NCI-H2196 (cell line): ENCODE results near the gene JARID2.

Experiments used
- DNase-seq: peaks from one replicate; lab custom pipeline; 2025; ENCODE audit not compliant: unreplicated experiment; lab: John Stamatoyannopoulos, UW

The JARID2 gene

DNA sequence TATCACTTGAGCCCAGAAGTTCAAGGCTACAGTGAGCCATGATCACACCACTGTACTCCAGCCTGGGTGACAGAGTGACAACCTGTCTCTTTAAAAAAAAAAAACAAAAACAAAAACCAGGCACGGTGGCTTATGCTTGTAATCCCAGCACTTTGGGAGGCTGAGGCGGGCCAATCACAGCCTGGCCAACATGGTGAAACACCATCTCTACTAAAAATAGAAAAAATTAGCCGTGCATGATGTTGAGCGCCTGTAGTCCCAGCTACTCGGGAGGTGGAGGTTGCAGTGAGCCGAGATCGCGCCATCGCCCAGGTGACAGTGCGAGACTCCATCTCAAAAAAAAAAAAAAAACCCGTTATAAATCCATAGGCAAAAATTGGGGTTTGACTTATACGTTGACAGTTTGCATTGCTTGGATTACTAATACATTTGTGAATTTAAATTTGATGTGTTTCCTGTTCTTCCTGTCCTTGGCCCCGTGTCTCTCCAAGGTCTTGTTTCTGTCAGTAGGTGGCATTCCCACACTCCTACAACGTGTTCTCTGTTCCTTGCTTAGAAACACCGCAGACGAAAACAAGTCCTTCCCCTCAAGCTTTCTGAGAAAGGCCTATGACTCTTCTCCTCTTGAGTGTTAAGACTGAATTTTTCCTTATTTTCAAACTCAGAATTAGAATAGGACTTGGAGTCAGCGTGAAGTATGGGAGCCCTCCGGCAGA, 269.9 kb downstream of the JARID2 start:
- DNase-seq, result no peak

DNA sequence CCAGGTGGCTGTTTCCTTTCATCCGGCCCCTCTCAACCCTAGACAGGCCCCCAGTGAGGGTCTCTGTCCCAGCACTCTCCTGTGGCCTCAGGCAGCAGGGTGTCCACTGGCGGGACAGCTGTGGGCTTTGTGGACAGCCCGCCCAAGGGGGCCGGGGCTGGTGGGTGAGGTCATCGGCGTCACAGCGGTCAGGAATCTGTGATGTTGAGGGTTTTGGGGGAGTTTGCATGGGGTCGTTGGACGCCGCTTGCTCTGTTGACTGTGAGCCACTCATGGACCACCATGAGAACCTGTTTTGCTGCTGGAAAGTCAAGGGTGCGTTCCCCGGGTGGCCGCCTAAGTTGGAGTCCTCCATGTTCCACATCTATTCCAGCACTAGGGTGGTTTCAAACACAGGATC, 270.5 kb downstream of the JARID2 start:
- no peak for DNase-seq

DNA sequence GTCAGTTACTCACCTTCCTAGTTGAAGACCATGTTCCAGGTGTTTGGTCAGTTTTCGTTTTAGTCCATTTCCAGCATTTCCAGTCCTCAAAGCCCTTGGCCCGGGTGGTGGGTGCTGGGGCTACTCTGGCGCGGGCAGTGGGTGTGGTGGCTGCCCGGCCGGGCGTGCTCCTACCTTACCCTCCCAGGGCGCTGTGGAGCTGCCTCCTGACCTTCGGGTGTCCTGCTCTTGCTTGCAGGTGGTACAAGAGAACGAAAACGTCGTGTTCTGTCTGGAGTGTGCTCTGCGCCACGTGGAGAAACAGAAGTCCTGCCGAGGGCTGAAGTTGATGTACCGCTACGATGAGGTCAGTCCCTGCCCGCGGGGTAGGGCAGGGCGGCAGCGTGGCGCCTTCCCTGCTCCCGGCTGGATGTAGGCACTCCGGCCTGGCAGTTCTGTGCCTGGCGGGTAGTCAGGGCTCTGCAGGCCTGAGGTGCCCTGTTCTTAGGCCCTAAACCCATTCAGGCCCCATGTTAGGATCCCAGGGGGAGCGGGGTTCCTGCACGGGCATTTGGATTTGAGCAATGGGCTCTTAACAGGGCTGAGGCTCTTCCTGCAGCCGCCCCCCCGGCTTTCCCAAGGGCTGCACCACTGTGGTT, 271.2 kb downstream of the JARID2 start:
- no peak for DNase-seq

DNA sequence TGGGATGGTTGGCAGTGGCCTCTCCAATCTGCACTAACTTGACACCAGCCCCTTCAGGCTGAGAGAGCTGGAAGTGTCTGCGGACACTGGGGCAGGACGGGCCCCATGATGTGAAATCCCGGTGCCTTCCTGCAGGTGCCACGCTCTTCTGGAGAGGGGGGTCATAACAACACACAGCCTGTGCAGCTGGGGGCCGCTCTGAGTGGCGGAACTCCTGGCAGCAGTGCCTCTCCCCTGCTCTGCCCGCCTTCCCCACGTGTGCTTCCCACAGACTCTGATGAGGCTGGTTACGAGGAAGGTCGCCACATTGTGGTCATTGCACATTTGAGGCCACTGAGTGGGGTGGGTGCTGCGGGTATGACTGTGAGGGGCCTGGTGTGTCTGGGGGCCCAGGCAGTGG, 271.7 kb downstream of the JARID2 start:
- DNase-seq, result no peak

DNA sequence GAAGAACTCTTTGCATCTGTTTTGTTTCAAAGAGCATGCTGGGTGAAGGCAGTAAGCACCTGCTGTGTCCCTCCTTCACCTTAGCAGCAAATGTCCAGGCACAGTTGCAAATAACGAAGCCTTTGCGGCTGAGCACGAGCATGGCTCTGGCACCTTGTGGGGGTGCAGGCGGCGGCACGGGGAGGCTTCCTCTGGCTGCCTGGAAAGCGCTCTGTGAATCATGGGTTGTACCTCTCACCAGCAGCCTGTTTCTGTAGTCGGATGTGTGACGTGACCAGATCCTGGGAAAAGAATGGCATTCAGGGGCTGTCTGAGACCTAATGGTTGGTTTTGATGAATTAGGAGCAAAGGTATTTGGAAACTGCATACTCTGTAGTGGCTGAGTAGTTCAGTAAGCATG, 272.2 kb downstream of the JARID2 start:
- DNase-seq, result no peak

DNA sequence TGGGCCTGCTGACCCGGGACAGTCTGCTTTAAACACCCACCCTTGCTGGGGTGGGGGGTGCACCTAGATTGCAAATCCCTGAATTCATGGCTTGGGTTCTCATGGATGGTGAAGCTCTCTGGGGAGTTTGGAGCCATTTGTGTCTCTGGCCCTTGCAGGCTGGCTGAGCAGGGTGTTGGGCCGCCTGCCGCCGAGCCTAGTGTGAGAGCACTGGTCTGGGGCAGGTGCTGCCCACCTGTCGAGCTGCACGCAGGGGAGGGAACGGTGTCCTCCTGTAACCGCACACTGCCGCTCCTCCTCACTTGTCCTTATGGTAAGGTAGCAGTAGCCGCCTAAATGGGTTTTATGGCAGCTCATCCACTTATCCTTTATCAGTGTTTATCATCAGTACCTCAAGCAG, 273.0 kb downstream of the JARID2 start:
- DNase-seq, result no peak

DNA sequence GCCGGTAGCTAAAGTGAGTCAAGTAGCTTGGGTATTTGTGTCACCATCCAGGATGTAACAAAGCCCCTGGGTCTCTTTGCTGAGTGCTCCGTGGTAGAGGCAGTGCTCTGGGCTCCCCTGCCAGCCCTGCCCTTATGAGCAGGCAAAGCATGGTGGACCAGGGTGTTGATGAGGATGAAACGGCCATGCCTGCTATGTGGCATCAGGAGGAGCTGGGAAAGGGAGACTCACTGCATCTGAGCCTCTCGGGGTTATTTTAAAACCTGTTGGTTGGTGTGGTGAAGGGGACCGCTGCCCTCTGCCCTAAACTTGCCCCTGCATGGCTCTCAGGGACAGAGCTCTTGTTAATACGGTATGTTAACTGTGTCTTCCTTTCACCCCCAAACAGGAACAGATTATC, 273.8 kb downstream of the JARID2 start:
- DNase-seq, result no peak

DNA sequence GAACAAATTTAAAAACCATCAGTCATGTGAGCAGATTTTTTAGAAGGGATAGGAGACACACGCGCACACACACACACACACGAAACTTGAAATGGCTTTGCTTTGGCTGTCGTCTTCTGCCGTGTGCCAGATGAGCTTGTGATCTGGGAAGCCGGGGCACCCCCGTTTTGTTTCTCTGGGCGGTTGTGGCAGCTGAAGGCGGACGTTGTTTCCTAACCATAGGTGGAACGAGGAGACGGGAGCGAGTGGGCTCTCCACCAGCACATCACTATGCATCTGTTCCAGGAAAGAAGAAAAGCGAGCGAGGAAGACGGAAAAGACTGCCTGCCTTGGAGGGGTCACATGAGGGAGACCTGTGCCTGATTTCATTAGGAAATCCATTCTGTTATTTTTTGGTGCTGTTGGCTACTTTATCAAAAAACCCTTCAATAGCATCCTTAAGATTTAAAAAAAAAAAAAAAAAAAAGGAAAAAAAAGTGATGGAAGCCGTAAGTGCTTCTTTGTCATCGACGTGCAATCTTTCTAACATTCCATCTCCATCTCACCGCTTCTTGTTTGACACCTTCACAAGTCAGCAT, 274.8 kb downstream of the JARID2 start:
- no peak for DNase-seq

DNA sequence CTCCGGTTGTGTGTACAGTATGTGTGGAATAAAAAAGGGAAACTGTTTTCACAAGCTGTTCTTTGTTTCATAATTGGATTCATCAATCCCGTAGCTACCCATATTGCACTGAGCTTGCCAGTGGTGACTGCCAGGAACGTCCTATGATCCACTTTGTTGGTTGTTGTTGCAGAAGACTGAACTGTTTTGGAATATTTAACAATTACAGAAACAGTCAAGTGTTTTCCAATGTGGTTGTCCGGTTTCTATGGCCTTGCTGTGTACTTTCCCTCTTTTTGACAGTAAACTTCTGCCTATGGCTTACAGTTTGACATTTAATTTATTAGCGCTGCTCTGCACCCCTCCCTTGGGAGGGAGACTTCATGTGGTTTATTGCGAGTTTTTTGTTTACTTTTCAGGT, 275.7 kb downstream of the JARID2 start:
- no peak for DNase-seq

DNA sequence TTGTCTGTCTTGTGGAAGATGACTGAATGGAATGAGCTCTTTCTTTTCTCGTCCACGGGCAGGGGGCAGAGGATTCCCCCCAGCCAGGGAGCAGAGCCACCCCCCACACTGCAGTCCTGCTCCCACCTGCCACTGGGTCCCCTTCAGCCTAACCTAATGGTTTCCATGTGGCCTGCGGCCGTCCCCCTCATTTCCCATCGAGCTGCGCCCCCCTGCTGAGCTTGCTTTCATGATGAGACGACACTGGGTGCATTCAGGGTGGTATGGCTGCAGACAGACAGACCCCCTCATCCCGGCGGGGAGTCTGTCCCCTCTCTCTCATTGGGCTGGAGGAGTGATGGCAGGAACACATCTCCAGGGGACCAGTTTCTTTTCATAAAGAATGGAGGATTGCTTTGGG, 276.2 kb downstream of the JARID2 start:
- DNase-seq, result no peak

DNA sequence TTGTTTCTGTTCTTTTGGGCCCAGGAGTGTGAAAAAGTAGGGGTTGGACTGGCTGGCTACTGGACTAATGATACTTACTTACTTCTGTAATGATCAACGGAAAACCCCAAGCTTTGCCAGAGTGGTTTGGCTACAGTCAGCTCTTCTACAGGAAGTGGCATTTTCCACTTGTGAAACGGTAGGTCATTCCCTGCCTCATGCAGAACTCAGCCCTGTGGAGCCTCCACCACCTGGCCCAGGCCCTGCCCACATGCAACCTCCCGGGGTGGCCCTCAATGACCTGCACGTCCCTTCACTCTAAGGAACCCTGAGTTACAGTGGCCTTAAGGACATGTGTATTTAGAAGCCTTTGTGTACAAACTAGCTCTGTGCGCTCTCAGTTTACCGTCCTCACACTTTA, 276.6 kb downstream of the JARID2 start:
- DNase-seq, result no peak

DNA sequence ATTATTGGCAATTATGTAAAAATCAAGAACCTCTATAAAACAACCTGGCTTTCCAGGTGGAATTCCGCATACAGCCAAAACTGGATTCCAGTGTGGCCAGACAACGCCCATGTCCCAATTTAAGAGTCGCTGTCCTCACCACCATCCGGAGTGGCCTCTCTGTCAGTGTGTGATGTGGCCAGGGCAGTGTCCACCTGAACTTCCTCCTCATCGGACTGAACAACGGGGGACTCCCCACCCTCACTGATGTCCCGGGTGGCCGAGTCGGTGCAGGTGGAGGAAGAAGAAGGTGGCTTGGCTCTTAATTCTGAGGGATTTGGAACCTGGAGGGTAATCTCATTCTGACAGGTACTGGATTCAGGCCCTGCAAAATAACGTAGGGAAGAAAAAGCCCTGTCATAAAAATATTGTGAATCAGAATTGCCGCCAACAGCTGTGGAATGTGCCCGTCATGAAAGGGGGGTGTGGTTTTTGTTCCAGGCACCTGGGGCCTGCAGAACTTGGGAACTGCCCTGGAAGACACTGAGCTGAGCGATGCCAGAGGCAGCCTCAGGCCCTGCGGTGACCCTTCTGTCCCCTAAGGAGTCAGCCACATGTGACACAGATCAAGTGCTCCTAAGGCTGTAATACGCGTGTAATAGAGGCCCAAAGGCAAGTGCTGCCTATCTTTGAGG, 277.1 kb downstream of the JARID2 start:
- DNase-seq, result no peak

DNA sequence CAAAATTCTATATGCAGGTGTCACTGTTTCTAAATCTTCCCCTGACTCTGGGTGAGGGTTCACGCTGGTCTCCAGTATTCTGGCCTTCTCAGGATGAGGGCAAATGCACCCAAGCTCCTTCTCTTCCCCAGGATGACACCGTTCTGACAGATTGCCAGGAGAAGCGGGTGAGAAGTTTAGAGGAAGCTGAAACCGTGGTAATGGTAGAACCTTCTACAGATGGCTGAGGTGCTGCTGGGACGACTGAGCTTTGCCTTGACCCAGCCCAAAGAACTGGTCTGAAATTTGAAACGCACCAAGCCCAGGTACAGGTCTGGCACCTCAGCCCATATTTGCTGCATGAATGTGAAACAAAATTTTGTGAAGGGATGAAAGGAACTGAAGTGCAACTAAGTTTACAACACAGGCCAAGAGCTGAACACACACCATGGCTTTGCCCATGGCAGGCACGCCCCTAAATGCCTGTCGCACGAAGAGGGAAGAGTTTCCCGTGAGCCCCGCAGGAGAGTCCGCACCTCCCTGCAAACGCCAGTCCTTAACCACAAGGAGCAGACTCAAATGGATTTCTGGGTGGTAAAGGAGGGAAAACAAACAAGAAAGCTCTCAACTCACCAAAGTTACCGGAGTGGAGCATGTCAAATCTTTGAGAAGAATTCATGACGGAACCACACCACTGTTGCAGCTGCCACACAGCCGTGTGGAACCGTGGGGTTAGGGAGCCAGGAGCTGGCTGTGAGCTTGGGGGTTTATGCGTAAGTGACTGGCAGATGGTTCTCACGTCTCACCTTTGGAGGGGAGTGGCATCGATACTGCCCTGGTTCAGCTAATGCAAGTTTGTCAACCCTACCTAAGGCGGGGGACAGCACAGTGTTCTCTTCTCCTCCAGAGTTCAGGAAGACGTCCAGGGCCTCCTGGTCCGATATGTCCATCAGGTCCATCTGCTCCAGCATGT, 278.1 kb downstream of the JARID2 start:
- no peak for DNase-seq

DNA sequence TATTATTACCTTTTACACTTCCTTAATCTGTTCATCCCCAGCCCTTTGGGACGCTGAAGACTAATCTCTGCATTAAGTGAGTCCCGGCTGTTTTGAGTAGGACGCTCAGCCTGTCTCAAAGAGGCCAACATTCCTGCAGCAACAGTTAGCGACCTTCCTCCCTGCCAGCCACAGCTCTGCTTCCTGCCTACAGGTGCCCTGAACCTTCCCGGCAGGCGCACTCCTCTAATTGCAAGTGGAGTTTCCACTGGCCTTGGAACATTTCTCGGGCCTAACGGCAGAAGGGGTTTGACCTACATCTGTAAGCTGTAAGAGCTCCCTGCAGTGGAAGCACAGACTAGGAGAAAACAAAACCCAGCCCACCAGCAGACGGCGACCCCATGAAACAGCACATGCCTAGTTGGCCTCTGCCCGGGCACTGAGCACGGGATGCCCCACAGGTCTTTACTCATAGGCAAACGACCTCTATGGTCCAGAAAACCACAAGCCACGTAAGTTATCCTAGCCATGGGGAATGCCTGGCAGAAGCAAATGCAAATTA, 279.1 kb downstream of the JARID2 start:
- no peak for DNase-seq

DNA sequence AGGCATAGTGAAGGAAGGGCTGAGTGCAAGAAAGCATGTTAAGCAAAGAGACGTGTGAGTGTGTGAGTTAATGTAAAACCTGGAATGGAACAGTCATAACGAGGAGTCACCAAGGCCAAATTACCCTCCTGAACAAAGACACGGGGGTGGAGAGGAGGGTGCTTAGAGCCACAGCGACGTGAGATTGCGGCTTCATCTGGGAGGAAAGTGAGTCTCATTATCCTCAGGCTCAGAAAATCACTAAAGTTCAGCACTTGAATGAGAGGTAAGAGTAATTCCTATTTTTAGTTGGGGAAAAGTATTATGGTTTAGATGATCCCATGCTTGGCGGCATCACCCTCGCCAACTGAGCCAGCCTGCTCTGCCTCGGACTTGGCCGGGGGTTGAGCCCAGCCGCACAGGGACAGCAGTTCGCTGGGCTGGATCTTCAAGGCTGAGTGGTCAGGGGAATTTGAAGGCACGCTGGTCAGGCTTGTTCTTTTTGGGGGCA, 280.4 kb downstream of the JARID2 start:
- no peak for DNase-seq

DNA sequence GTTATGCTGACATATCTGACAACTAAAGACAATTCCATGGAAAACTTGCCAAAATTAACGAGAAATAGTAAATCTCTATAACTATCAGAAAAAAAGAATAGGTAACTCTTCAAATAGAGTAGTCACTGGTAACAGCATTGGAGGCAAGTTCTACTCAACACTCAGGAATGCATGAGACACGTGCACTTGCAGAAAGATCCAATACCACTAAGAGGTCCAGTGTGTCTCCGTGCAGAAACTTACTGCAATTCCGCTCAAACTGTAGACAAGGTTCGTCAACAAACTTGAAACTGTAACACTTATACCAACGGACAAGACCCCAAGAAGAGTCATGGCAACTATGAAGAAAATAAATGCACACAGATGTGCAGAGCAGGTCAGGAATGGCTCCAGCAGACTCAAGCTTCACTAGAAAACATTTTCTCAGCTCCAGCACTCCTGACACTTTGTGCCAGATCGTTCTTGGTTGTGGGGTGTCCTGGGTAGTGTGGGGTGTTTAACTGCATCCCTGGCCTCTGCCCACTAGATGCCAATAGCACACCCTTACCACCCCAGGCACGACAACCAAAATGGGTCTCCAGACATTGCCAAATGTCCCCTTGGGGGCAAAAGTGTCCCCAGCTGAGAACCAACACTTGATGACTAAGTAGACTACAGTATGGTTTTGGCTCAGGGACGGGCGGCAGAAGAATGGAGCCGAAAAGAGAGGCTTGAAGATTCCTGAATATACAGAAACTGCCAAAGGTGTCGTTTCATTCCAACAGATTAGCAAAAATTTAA, 282.2 kb downstream of the JARID2 start:
- no peak for DNase-seq

DNA sequence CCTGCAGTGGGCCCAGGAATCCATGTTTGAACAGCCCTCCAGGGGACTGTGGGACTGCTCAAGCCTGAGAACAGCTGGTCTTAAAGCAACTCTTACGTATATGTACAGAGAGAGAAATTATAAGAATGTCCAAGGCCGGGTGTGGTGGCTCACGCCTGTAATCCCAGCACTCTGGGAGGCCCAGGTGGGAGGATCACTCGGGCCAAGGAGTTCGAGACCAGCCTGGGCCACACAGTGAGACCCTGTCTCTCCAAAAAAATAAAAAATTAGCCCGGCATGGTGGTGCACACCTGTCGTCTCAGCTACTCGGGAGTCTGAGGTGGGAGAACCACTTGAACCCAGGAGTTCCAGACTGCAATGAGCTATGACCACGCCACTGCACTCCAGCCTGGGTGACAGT, 283.0 kb downstream of the JARID2 start:
- DNase-seq, result no peak

DNA sequence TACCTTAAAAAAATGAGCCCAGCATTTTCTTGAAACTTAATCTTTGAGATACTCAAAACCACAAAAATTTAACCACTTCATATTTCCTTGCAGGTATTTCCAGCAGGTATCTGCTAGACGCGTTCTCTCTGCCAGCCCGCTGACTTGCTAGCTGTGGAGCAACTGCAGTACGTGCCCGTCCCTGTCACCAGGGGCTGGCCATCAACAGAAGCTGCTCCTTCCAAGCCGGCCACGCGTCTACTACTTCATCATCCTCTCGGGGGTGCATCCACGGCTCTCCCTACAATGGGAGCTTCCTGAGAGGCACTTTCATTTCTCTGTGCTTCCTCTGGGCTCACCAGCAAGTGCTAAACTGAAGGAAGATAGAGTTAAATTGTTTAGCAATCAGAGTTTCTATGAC, 284.5 kb downstream of the JARID2 start:
- no peak for DNase-seq

DNA sequence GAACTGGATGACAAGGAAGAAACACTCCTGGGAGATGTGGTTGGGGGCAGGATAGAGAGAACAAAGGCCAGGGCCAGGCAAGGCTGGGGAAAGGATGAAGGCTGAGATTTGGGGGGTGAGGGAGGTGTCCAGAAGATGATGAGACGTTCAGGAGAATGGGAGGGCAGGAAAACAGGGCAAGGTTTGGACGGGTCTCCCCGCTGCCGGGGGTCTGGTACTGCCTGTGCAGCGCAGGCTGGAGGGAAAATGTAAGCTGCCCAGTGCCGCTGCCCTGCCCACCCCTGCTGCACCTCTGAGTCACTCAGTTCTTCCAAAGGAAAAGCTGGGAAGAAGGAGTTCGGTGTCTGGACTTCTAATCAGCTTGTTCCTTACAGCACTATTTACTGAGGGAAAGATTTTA, 286.1 kb downstream of the JARID2 start:
- no peak for DNase-seq
